VCaP (cell line): Measurements from ENCODE around the gene QSER1.

Experiments
- H3K27ac ChIP-seq: fragments of 450-650 bp; 2 replicates; pipeline ENCODE4 v1.5.1; 2017
- CTCF ChIP-seq: fragments of 450-650 bp; conservative IDR thresholded peaks from 2 replicates; pipeline ENCODE4 v1.5.1; 2017; ENCODE audit warnings: mild to moderate bottlenecking, moderate library complexity

QSER1 gene

GRCh38 chr11:32892355-32893092 lies at the start of gene QSER1:
Gene QSER1 (plus strand): TSS chr11:32892811. CDS start chr11:32893126, 315 bp downstream.
- peak within 1 kb of the TSS; percentile 58; the same call in 1 of the 2 replicates for H3K27ac ChIP-seq
- TF ChIP-seq CTCF, result no peak

GRCh38 chr11:32843544-32843943 lies 49.1 kb upstream of the QSER1 start:
- no peak overlapping the region for H3K27ac ChIP-seq
- TF ChIP-seq CTCF, result no peak

- H3K27ac ChIP-seq, result no peak overlapping the region
- TF ChIP-seq CTCF, result no peak
These were observed 45.1 kb upstream of the QSER1 start for GRCh38 chr11:32847511-32847910.

- TF ChIP-seq CTCF, result no peak
- H3K27ac ChIP-seq, result no peak overlapping the region
These were observed 42.9 kb upstream of the QSER1 start for GRCh38 chr11:32849761-32850160.

- no peak for TF ChIP-seq CTCF
- H3K27ac ChIP-seq, result no peak overlapping the region
These were observed 41.4 kb upstream of the QSER1 start for GRCh38 chr11:32851251-32851650.

- no peak overlapping the region for H3K27ac ChIP-seq
- TF ChIP-seq CTCF, result no peak
These were observed 40.4 kb upstream of the QSER1 start for GRCh38 chr11:32852207-32852606.

GRCh38 chr11:32855601-32856000 lies 37.0 kb upstream of the QSER1 start:
- H3K27ac ChIP-seq, result no peak overlapping the region
- no peak for TF ChIP-seq CTCF
